SU-DHL-6 (cell line): ENCODE measurements around the gene ARHGAP6.

Experiments used
- H2AFZ ChIP-seq: fragments of 200-600 bp; sonication (generic); 2 replicates; pipeline ENCODE4 v1.6.1; 2014; ENCODE audit warnings: low read depth, mild to moderate bottlenecking, moderate library complexity, mixed read lengths, antibody characterized with exemption, low read length; ENCODE audit not compliant: severe bottlenecking
- H3F3A ChIP-seq: fragments of 200-600 bp; shearing (Covaris generic); 2 replicates; pipeline ENCODE4 v1.6.0; 2016; ENCODE audit warnings: antibody characterized with exemption, mild to moderate bottlenecking; ENCODE audit not compliant: insufficient read depth
- H3K27ac ChIP-seq: fragments of 200-600 bp; sonication (generic); 2 replicates; pipeline ENCODE4 v1.5.1; 2016; ENCODE audit warnings: low read depth, mild to moderate bottlenecking, low read length, moderate library complexity, mixed read lengths
- H3K27me3 ChIP-seq: fragments of 200-600 bp; sonication (generic), shearing (Covaris generic); 2 replicates; pipeline ENCODE4 v1.6.0; 2014; ENCODE audit warnings: mild to moderate bottlenecking, low read length
- H3K36me3 ChIP-seq: fragments of 200-600 bp; sonication (generic); 2 replicates; pipeline ENCODE4 v1.6.1; 2014; ENCODE audit warnings: mild to moderate bottlenecking, low read length, mixed read lengths
- H3K4me2 ChIP-seq: fragments of 300-600, 200-600 bp; shearing (Covaris generic), sonication (generic); 2 replicates; pipeline ENCODE4 v1.6.0; 2014; ENCODE audit warnings: low read length, low read depth, mild to moderate bottlenecking; ENCODE audit not compliant: poor library complexity, severe bottlenecking
- H3K4me3 ChIP-seq: fragments of 200-600 bp; sonication (generic); 2 replicates; pipeline ENCODE4 v1.5.1; 2014; ENCODE audit warnings: antibody characterized with exemption, low read length, mild to moderate bottlenecking, mixed read lengths; ENCODE audit not compliant: insufficient read depth, poor library complexity, severe bottlenecking
- H3K79me2 ChIP-seq: fragments of 200-600 bp; sonication (generic); 2 replicates; pipeline ENCODE4 v1.6.1; 2014; ENCODE audit warnings: mild to moderate bottlenecking, low read length, moderate library complexity; ENCODE audit not compliant: insufficient read depth
- H3K9ac ChIP-seq: fragments of 200-600 bp; sonication (generic); 2 replicates; pipeline ENCODE4 v1.7.0; 2014; ENCODE audit warnings: mild to moderate bottlenecking, low read length
- H3K9me2 ChIP-seq: fragments of 200-600 bp; sonication (generic); replicated peaks from 2 replicates; pipeline ENCODE4 v1.6.1; 2014; ENCODE audit warnings: low read length; ENCODE audit not compliant: insufficient read depth
- H3K9me3 ChIP-seq: fragments of 200-600 bp; sonication (generic); 2 replicates; pipeline ENCODE4 v1.6.1; 2014; ENCODE audit warnings: low read length, mixed read lengths; ENCODE audit not compliant: insufficient read depth
- H4K20me1 ChIP-seq: fragments of 200-600 bp; sonication (generic); 2 replicates; pipeline ENCODE4 v1.6.1; 2014; ENCODE audit warnings: low read depth, mild to moderate bottlenecking, antibody characterized with exemption, low read length, moderate library complexity, mixed read lengths
- CTCF ChIP-seq: fragments of 200-600 bp; sonication (generic); IDR thresholded peaks from one replicate; pipeline ENCODE4 v1.5.1; 2017; ENCODE audit warnings: antibody characterized with exemption, mild to moderate bottlenecking, low read length, moderate library complexity; ENCODE audit not compliant: insufficient read depth, poor library complexity, severe bottlenecking
- EZH2phosphoT487 ChIP-seq: fragments of 200-600 bp; sonication (generic), shearing (Covaris generic); conservative IDR thresholded peaks from 2 replicates; pipeline ENCODE4 v1.6.1; 2018; ENCODE audit warnings: mild to moderate bottlenecking, antibody characterized with exemption, low read length, moderate library complexity, mixed read lengths

The ARHGAP6 gene

GRCh38 chrX:11464836-11465463 lies 200.8 kb downstream of the ARHGAP6 start:
- no peaks in the 10 kb centered on the region for H3K36me3 ChIP-seq
- no peaks in the 10 kb centered on the region for H3K27me3 ChIP-seq
- H3K9ac ChIP-seq, result no peak overlapping the region
- no peak overlapping the region for H3K4me2 ChIP-seq
- H4K20me1 ChIP-seq, result no peaks in the 10 kb centered on the region
- no peak overlapping the region for H3K4me3 ChIP-seq
- H3K27ac ChIP-seq, result no peak overlapping the region
- no peaks in the 10 kb centered on the region for H3K9me2 ChIP-seq
- H2AFZ ChIP-seq, result no peak overlapping the region
- no peaks in the 10 kb centered on the region for H3K79me2 ChIP-seq
- no peak for TF ChIP-seq CTCF
- no peak for TF ChIP-seq EZH2phosphoT487
- no peaks in the 10 kb centered on the region for H3F3A ChIP-seq
- H3K9me3 ChIP-seq, result no peaks in the 10 kb centered on the region

GRCh38 chrX:11464380-11464779 lies 201.3 kb downstream of the ARHGAP6 start:
- Histone ChIP-seq H3K27me3 (no peaks in the 10 kb centered on the region), H3F3A (no peaks in the 10 kb centered on the region), H3K9ac (no peak overlapping the region), H3K9me3 (no peaks in the 10 kb centered on the region), H3K79me2 (no peaks in the 10 kb centered on the region), H3K9me2 (no peaks in the 10 kb centered on the region), H4K20me1 (no peaks in the 10 kb centered on the region), H3K36me3 (no peaks in the 10 kb centered on the region), H3K4me2 (no peak overlapping the region), H3K27ac (no peak overlapping the region), H3K4me3 (no peak overlapping the region), H2AFZ (no peak overlapping the region)
- TF ChIP-seq EZH2phosphoT487, result no peak
- TF ChIP-seq CTCF, result no peak

- no peaks in the 10 kb centered on the region for H3K27me3 ChIP-seq
- no peaks in the 10 kb centered on the region for H3K9me3 ChIP-seq
- no peak overlapping the region for H3K4me2 ChIP-seq
- H3K9me2 ChIP-seq, result no peaks in the 10 kb centered on the region
- H4K20me1 ChIP-seq, result no peaks in the 10 kb centered on the region
- H3F3A ChIP-seq, result no peaks in the 10 kb centered on the region
- no peaks in the 10 kb centered on the region for H3K36me3 ChIP-seq
- H3K79me2 ChIP-seq, result no peaks in the 10 kb centered on the region
- no peak overlapping the region for H3K4me3 ChIP-seq
- H3K27ac ChIP-seq, result no peak overlapping the region
- TF ChIP-seq CTCF (no peak), EZH2phosphoT487 (no peak)
- no peak overlapping the region for H2AFZ ChIP-seq
- H3K9ac ChIP-seq, result no peak overlapping the region
These were observed 203.1 kb downstream of the ARHGAP6 start for GRCh38 chrX:11462648-11463047.
